Endothelial cell of umbilical vein (primary cell): Measurements from ENCODE around the gene YPEL4. TPM values are rescaled to one million over a fixed set of nuclear protein-coding genes. Genes with fewer than 3 reads are reported as not detected.

Experiments used
- BruUV-seq: library from RNA; stranded (reverse); fragments of 400-500 nt; replicated peaks from 2 replicates; lab custom pipeline; 2021; lab: Mats Ljungman, UMichigan
- CTCF ChIA-PET: fragments of 300-600, 350-600 bp; sonication (Branson Sonifier 250); formaldehyde crosslinking; loops from one replicate; lab custom pipeline; 2021; ENCODE audit warnings: antibody characterized with exemption, inconsistent platforms; lab: Charles Lee
- POLR2A ChIA-PET: fragments of 300-600, 350-600 bp; sonication (Branson Sonifier 250); formaldehyde crosslinking; loops from one replicate; lab custom pipeline; 2021; ENCODE audit warnings: antibody characterized with exemption, inconsistent platforms; lab: Charles Lee
- DNase-seq: peaks from one replicate; pipeline ENCODE4 v3.0.0-alpha.2; 2011; ENCODE audit warnings: low read depth, low spot score
- FAIRE-seq: peaks from 2 replicates; lab custom pipeline; 2011; peaks lifted over from hg19 to GRCh38; lab: Jason Lieb, UNC
- H2AFZ ChIP-seq: 2 replicates; pipeline ENCODE4 v1.6.0; 2012; ENCODE audit warnings: low read depth, low read length, control low read depth, inconsistent platforms
- H3K27ac ChIP-seq: 2 replicates; pipeline ENCODE4 v1.5.1; 2011; ENCODE audit warnings: low read depth, mild to moderate bottlenecking, control low read depth, low read length, moderate library complexity; ENCODE audit not compliant: insufficient read depth
- H3K27me3 ChIP-seq, 2 experiments: 2 replicates each; pipeline versions ENCODE4 v1.6.0 to v1.6.1; 2011; ENCODE audit warnings: low read length in 2 of 2, mixed read lengths in 1 of 2; ENCODE audit not compliant: control insufficient read depth in 2 of 2, insufficient read depth in 2 of 2
- H3K36me3 ChIP-seq, 2 experiments: 2 replicates in 1 of 2; 3 replicates in 1 of 2; pipeline ENCODE4 v1.5.1; 2011; ENCODE audit warnings: low read length in 2 of 2, mild to moderate bottlenecking in 1 of 2, moderate library complexity in 1 of 2; ENCODE audit not compliant: control insufficient read depth in 2 of 2, insufficient read depth in 2 of 2; ENCODE audit errors: extremely low read depth in 1 of 2
- H3K4me1 ChIP-seq: 3 replicates; pipeline ENCODE4 v1.5.1; 2011; ENCODE audit warnings: mild to moderate bottlenecking, low read length; ENCODE audit not compliant: control insufficient read depth, insufficient read depth; ENCODE audit errors: extremely low read depth
- H3K4me2 ChIP-seq: 2 replicates; pipeline ENCODE4 v1.6.1; 2011; ENCODE audit warnings: low read length, control low read depth, mixed read lengths; ENCODE audit not compliant: insufficient read depth
- H3K4me3 ChIP-seq, 3 experiments: fragments of 200-600 bp in 1 of 3; sonication (generic), shearing (Covaris generic) in 1 of 3; replicated peaks in 1 of 3; 2 replicates each; pipeline ENCODE4 v1.5.1; 2011 to 2016; ENCODE audit warnings: control low read depth in 3 of 3, low read length in 3 of 3, mild to moderate bottlenecking in 2 of 3, inconsistent platforms in 1 of 3, low read depth in 1 of 3, moderate library complexity in 1 of 3; ENCODE audit not compliant: insufficient read depth in 1 of 3
- H3K79me2 ChIP-seq: 2 replicates; pipeline ENCODE4 v1.6.0; 2012; ENCODE audit warnings: low read length, inconsistent platforms; ENCODE audit not compliant: control insufficient read depth, insufficient read depth
- H3K9ac ChIP-seq: replicated peaks from 2 replicates; pipeline ENCODE3; 2011; ENCODE audit warnings: low read length, control low read depth; ENCODE audit not compliant: insufficient read depth; ENCODE audit errors: extremely low read depth
- H3K9me1 ChIP-seq: replicated peaks from 3 replicates; pipeline ENCODE4 v1.6.0; 2011; ENCODE audit warnings: mild to moderate bottlenecking, low read length; ENCODE audit not compliant: control insufficient read depth, insufficient read depth; ENCODE audit errors: extremely low read depth
- H3K9me3 ChIP-seq: replicated peaks from 2 replicates; pipeline ENCODE4 v1.5.1; 2012; ENCODE audit warnings: low read length, inconsistent platforms; ENCODE audit not compliant: control insufficient read depth, insufficient read depth
- H4K20me1 ChIP-seq: replicated peaks from 2 replicates; pipeline ENCODE3; 2011; ENCODE audit warnings: mild to moderate bottlenecking, low read length; ENCODE audit not compliant: control insufficient read depth, insufficient read depth; ENCODE audit errors: extremely low read depth
- EZH2 ChIP-seq: IDR thresholded peaks from 2 replicates; pipeline ENCODE4 v1.6.1; 2012; ENCODE audit warnings: borderline replicate concordance, low read depth, mild to moderate bottlenecking, moderate library complexity, low read length, inconsistent platforms; ENCODE audit not compliant: severe bottlenecking
- FOS ChIP-seq: IDR thresholded peaks from 2 replicates; pipeline ENCODE4 v1.6.1; 2011; ENCODE audit warnings: mild to moderate bottlenecking, low read length, moderate library complexity, borderline replicate concordance; ENCODE audit not compliant: insufficient read depth
- GATA2 ChIP-seq: IDR thresholded peaks from 2 replicates; pipeline ENCODE4 v1.7.0; 2011; ENCODE audit warnings: low read depth, mild to moderate bottlenecking, moderate library complexity, mixed read lengths, low read length; ENCODE audit not compliant: insufficient read length, insufficient read depth
- JUN ChIP-seq: IDR thresholded peaks from 2 replicates; pipeline ENCODE4 v1.6.1; 2011; ENCODE audit warnings: borderline replicate concordance, low read depth; ENCODE audit not compliant: insufficient read length, insufficient read depth
- MAX ChIP-seq: IDR thresholded peaks from 2 replicates; pipeline ENCODE4 v1.6.1; 2011; ENCODE audit not compliant: insufficient read depth, insufficient read length
- MYC ChIP-seq: IDR thresholded peaks from one replicate; pipeline ENCODE4 v1.6.1; 2011; ENCODE audit warnings: mild to moderate bottlenecking, low read depth, low read length
- POLR2AphosphoS5 ChIP-seq: IDR thresholded peaks from 2 replicates; pipeline ENCODE4 v1.6.1; 2012; ENCODE audit warnings: low read depth, mild to moderate bottlenecking, control low read depth, low read length, moderate library complexity; ENCODE audit not compliant: insufficient read depth
- dilution Hi-C: fragments of 300-500 bp; cut with MboI; formaldehyde crosslinking; loops from one replicate; pipeline ENCODE4 v1.15.0; 2019; ENCODE audit warnings: low sequenced_read_pairs; ENCODE audit not compliant: extremely low pct_ligation_motif_present
- intact Hi-C: fragments of 100-400 bp; cut with micrococcal nuclease; formaldehyde crosslinking; loops from one replicate; pipeline ENCODE4 v1.10.0; 2022
- polyA plus RNA-seq, 4 experiments: library from polyadenylated mRNA; depleted of rRNA in 3 of 4; stranded (reverse) in 3 of 4; unstranded in 1 of 4; fragments of >200 nt; gene quantifications; 2 replicates each; pipeline versions ENCODE4 v1.2.1 to v1.2.3, GENCODE V29; 2011 to 2012; ENCODE audit warnings: missing spikeins in 1 of 4
- total RNA-seq: library from RNA; stranded (reverse); gene quantifications from 2 replicates; pipeline ENCODE4 v1.2.3, GENCODE V29; 2021
- TF ChIP-seq, protein P1 (sequence below), 2 donors: IDR thresholded peaks; 1 replicate in 1 of 2; 2 replicates in 1 of 2; pipeline ENCODE4 v1.5.1; 2011; ENCODE audit warnings: low read length in 2 of 2, mild to moderate bottlenecking in 2 of 2, moderate library complexity in 2 of 2, control low read depth in 1 of 2, inconsistent platforms in 1 of 2, low read depth in 1 of 2; ENCODE audit not compliant: insufficient read depth in 1 of 2; ENCODE audit errors: extremely low read depth in 1 of 2

YPEL4 gene
- total and polyA plus RNA-seq, 2 donors (not counting 3 experiments of a cell fraction or from before 2014, with no cell fraction given): 0.03 to 0.24 TPM

DNA sequence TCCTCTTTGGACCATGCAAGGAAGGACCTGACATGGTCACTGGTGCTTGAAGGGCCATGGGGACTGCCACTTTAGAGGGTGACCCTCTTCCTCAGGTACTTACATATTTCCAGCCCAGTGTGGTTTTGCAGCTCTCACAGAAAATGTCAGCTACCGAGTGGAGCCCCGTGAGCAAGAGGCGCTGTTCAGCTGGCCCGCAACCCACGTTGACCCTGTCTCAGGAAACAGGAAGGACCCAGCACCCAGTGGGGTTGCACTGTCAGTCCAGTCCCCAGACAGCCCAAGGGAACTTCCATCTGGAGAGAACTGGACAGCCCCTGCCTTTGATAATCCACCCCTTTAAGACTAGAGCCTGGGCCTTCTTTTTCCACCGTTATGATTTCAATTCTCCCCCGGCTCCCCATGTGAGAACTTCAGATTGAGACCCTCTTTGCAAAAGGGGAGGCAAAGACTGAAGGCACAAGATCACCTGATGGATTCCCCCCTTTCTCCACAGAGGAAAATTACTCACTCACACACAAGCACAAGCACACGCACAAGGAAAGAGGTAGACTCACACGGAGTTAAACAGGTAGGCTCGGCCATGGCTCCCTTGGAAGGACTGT lies 3.4 kb downstream of the YPEL4 start:
- Histone ChIP-seq H3K4me2 (no peak overlapping the region), H3K9ac (no peak overlapping the region), H3K9me1 (no peaks in the 10 kb centered on the region), H3K27ac (no peak overlapping the region), H3K4me1 (peaks cover 3% of the 10 kb centered on the region), H4K20me1 (no peaks in the 10 kb centered on the region), H3K4me3 (no peak overlapping the region), H3K36me3 (no peaks in the 10 kb centered on the region), H3K27me3 (peaks cover 38 to 50% of the 10 kb centered on the region in 2 experiments), H3K79me2 (no peaks in the 10 kb centered on the region), H2AFZ (no peak overlapping the region), H3K9me3 (no peaks in the 10 kb centered on the region)
- dilution Hi-C loops: no loop called here
- no peak for TF ChIP-seq EZH2
- TF ChIP-seq GATA2: no peak
- TF ChIP-seq, protein P1, sequence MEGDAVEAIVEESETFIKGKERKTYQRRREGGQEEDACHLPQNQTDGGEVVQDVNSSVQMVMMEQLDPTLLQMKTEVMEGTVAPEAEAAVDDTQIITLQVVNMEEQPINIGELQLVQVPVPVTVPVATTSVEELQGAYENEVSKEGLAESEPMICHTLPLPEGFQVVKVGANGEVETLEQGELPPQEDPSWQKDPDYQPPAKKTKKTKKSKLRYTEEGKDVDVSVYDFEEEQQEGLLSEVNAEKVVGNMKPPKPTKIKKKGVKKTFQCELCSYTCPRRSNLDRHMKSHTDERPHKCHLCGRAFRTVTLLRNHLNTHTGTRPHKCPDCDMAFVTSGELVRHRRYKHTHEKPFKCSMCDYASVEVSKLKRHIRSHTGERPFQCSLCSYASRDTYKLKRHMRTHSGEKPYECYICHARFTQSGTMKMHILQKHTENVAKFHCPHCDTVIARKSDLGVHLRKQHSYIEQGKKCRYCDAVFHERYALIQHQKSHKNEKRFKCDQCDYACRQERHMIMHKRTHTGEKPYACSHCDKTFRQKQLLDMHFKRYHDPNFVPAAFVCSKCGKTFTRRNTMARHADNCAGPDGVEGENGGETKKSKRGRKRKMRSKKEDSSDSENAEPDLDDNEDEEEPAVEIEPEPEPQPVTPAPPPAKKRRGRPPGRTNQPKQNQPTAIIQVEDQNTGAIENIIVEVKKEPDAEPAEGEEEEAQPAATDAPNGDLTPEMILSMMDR (IDR thresholded peaks at IDR 0.05; ENCODE audit: extremely low read depth in 1 of 2, insufficient read depth in 1 of 2, low read depth in 1 of 2, low read length in 2 of 2): no peak
- TF ChIP-seq MYC: no peak
- TF ChIP-seq JUN: no peak
- TF ChIP-seq FOS: no peak
- no peak for TF ChIP-seq POLR2AphosphoS5
- no peak for TF ChIP-seq MAX
- ChIA-PET POLR2A (no interaction called here), CTCF (interaction anchor here (0.9 to 5.1 kb wide), 2 partner anchors 77 to 153 kb away, joined by 4 to 126 read pairs; partner anchors contain the start of gene UBE2L6)
- no peak for FAIRE-seq
- intact Hi-C loops: loop anchor here (5.0 kb wide), 1 partner anchor 319 kb away; no protein-coding TSS in a partner anchor
- BruUV-seq: no TSS peak
- DNase-seq: no peak
